Placental epithelial cell (primary cell): ENCODE results near the gene CELSR2. TPM values are rescaled to one million over a fixed set of nuclear protein-coding genes. Genes with fewer than 3 reads are reported as not detected.

Experiments
- total RNA-seq: library from RNA; depleted of rRNA; stranded (reverse); fragments of >200 nt; gene quantifications from 2 replicates; pipeline ENCODE4 v1.2.3, GENCODE V29; 2012

CELSR2 gene, protein sequence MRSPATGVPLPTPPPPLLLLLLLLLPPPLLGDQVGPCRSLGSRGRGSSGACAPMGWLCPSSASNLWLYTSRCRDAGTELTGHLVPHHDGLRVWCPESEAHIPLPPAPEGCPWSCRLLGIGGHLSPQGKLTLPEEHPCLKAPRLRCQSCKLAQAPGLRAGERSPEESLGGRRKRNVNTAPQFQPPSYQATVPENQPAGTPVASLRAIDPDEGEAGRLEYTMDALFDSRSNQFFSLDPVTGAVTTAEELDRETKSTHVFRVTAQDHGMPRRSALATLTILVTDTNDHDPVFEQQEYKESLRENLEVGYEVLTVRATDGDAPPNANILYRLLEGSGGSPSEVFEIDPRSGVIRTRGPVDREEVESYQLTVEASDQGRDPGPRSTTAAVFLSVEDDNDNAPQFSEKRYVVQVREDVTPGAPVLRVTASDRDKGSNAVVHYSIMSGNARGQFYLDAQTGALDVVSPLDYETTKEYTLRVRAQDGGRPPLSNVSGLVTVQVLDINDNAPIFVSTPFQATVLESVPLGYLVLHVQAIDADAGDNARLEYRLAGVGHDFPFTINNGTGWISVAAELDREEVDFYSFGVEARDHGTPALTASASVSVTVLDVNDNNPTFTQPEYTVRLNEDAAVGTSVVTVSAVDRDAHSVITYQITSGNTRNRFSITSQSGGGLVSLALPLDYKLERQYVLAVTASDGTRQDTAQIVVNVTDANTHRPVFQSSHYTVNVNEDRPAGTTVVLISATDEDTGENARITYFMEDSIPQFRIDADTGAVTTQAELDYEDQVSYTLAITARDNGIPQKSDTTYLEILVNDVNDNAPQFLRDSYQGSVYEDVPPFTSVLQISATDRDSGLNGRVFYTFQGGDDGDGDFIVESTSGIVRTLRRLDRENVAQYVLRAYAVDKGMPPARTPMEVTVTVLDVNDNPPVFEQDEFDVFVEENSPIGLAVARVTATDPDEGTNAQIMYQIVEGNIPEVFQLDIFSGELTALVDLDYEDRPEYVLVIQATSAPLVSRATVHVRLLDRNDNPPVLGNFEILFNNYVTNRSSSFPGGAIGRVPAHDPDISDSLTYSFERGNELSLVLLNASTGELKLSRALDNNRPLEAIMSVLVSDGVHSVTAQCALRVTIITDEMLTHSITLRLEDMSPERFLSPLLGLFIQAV (N-terminal part only)
- total RNA-seq, result 3.1 and 8.6 TPM in 2 replicates

DNA sequence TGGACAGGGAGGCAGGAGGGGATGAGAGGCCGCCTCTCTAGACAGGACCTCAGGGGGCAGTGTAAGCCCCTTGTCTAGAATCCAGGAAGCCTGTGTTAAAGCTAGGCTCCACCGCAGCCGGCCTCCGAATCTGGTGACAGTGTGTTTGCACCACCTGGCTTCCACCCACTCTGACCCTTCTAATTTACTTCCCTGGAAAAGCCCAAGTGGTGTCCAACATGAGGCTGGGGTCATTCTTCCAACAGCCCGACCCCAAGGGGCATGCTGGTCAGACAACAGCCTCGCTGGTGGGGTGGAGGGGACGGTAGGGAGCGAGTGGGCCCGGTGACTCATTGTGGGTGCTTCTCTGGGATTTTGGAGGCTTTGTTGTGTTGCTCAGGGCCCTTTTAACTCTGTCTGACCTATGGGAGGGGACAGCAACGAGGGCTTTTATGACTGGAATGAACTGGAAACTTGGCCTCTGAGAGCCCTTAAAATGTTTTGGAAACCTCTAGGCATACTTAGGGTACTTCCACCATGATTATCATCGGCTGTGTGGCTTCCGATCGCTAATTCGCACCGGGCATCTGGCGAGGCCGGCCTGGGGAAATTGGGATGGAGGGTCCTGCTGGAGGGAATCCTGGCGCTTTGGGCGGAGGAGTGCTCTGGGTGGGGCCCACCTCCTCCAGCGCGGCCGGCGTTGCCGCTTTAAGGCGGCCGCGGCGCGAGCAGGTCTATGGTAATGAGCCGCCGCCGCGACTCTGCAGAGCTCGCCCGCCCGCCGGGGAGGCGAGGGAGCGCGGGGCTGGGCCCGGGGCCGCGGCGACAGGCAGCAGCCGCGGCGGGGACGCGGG lies at the start of gene CELSR2:
Gene CELSR2, plus strand, starts transcription at position 743 of the 833 bp plus-strand sequence. CDS start 541 bp downstream, outside the sequence.

DNA sequence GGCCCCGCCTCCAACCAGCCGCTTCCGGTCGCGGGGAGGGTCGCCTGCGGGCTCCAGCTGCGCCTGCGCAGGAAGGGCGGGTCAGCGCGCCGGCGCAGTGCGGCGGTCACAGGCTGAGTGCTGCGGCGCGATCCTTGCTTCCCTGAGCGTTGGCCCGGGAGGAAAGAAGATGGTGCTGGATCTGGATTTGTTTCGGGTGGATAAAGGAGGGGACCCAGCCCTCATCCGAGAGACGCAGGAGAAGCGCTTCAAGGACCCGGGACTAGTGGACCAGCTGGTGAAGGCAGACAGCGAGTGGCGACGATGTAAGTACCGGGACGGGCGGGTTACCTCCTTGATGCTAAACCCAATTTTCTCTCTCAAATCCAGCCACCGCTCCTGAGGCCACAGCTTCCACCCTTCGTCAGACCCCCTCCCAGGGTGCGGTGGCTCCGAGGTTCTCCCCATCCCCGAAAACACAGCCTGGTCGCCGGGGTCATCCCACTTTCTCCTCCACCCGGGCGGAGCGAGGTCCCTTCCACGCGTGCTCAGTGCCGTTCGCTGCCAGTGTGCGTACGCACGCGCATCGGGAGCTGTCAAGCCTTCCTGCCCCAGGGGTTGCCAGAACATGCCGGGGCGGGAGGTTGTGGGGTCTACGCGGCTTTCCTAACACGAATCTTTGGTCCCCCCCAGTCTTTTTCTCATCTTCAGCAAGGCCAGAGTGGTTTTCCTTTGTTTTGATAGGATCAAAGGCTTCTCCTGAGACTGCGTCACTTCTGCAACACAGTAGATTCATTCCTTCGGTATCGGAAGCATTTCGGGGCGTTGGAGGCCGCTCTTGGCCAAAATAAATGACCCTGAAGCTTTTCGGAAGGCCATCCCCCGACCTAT lies 35.3 kb upstream of the CELSR2 start, which contains the start of gene SARS1:
Gene SARS1, plus strand, starts transcription at position 95 of the 870 bp plus-strand sequence. Its CDS starts 75 bp downstream, at position 170.

DNA sequence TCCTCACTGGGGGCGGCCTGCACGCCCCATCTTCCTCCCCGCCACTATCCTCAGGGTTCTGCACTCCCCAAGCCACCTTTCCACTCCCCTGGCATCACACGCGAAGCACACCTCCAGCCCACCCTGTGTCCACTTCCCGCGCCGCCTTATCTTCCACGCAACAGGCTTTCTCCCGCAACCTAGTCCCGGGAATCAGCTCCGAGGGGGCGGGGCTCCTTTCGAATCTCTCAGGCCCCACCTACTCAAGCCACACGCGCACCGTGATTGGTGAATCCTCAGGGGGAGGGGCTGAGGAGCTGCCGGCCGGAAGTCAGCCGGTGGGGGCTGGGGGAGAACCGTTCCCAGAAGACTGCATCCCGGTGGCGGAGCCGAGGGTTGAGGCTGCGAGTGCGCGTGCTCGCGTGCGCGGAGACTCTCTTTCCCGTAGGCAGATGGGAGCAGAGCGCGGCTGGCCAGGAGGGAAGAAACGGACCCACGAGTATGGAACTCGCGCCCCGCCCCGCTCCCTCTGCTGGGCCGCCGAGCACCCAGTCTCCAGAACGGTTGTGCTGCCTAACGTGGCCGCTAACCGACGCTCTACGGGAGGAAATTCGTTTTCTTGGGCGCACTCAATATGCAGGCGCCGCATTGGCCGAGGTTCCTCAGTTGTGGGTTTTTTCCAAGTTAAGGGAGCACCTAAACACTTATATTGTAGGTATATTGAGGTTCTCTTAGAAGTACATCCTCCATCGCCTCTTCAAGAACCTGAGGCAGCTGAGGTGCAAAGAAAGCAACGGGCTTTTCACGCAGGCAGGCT lies 33.8 kb downstream of the CELSR2 start, which contains the start of gene PSRC1:
Gene PSRC1, minus strand, starts transcription at position 194 of the 796 bp plus-strand sequence.

DNA sequence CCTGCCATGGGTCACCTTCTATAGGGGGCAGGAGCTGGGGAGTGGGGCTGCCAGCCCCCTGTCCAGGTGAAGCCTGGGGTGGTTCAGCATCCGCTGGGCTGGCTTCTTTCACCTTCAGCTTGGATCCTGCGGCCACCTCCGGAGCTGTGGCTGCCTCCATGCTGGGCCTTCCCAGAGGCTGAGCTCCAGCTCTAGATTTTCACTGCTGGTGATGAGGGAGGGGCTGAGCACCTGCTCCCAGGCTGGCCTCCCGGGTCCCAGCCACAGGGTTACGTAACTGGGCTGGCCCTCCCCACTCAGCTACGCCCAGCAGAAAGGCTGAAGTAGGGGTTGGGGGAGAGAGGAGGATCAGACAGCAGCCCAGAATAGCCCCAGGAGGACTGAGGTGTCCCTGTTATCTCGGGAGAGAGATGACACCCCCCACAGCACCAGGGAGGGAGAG lies 57.5 kb downstream of the CELSR2 start, which contains the start of gene MYBPHL:
Gene MYBPHL, minus strand, starts transcription at position 180 of the 442 bp plus-strand sequence. Its CDS starts 20 bp downstream, at position 160.

Other genes starting within 250 kb of the CELSR2 start
- 9.0 and 11.7 TPM in 2 replicates for gene WDR47, start 207.4 kb upstream of the CELSR2 start, total RNA-seq
- 39.7 and 64.1 TPM in 2 replicates for gene TAF13, start 173.5 kb upstream of the CELSR2 start, total RNA-seq
- gene TMEM167B, start 158.8 kb upstream of the CELSR2 start, total RNA-seq, result 21.3 and 37.3 TPM in 2 replicates
- 0.39 and 0.98 TPM in 2 replicates for gene ELAPOR1, start 135.4 kb upstream of the CELSR2 start, total RNA-seq
- gene SARS1, start 35.6 kb upstream of the CELSR2 start, total RNA-seq, result 169 and 215 TPM in 2 replicates
- gene PSRC1, start 33.6 kb downstream of the CELSR2 start, total RNA-seq, result 5.0 and 10.2 TPM in 2 replicates
- gene MYBPHL, start 57.5 kb downstream of the CELSR2 start, total RNA-seq, result 0.54 TPM in 1 of 2 replicates, not detected in the other
- gene SORT1, start 148.4 kb downstream of the CELSR2 start, total RNA-seq, result 37.7 and 96.7 TPM in 2 replicates
- gene PSMA5, start 176.9 kb downstream of the CELSR2 start, total RNA-seq, result 24.3 and 39.0 TPM in 2 replicates
- gene SYPL2, start 217.0 kb downstream of the CELSR2 start, total RNA-seq, result 0.11 and 0.39 TPM in 2 replicates
- 2.8 and 5.5 TPM in 2 replicates for gene ATXN7L2, start 234.4 kb downstream of the CELSR2 start, total RNA-seq
- 8.6 and 12.6 TPM in 2 replicates for gene CYB561D1, start 244.6 kb downstream of the CELSR2 start, total RNA-seq